ENCODE measurements around the gene NPIPB2.

Gene NPIPB2

GRCh38 chr16:11890231-11890965 lies 51.4 kb downstream of the NPIPB2 start:
- Histone ChIP-seq H3K4me1 (ENCODE audit: control extremely low read depth in 1 of 4, control insufficient read depth in 4 of 4, insufficient read depth in 4 of 4, low read length in 3 of 4) (peaks cover 0 to 13% (median 0%) of the 10 kb centered on the region in 4 experiments), H3K4me3 (ENCODE audit: control insufficient read depth in 1 of 7, extremely low read depth in 1 of 7, insufficient read depth in 4 of 7, low read depth in 2 of 7, low read length in 6 of 7) (no peak overlapping the region), H3K27ac (ENCODE audit: insufficient read depth in 1 of 2, low read depth in 1 of 2, low read length in 2 of 2, poor library complexity in 1 of 2, severe bottlenecking in 2 of 2) (peak overlapping the region in 1 of 2 experiments; percentile 12), H3K27me3 (replicated peaks in 2 of 5; ENCODE audit: control insufficient read depth in 4 of 5, insufficient read depth in 5 of 5, low read length in 4 of 5) (no peaks in the 10 kb centered on the region), H3K36me3 (ENCODE audit: control insufficient read depth in 4 of 4, insufficient read depth in 4 of 4, low read length in 3 of 4) (peaks cover 10 to 61% (median 43%) of the 10 kb centered on the region in 4 experiments), H3K9me3 (ENCODE audit: control extremely low read depth in 1 of 5, control insufficient read depth in 4 of 5, insufficient read depth in 2 of 5, low read depth in 1 of 5, low read length in 4 of 5) (no peaks in the 10 kb centered on the region)
- 100% methylated on average over 1 of the region's 5 CpGs for WGBS (ENCODE audit: insufficient coverage)
- CTCF ChIA-PET = no interaction called here
- POLR2A ChIA-PET = interaction anchor here (0.7 kb wide), 1 partner anchor 127 kb away, joined by 6 read pairs; no protein-coding TSS in a partner anchor
- DNase-seq = peak; percentile 22 to 82 (median 63)

- no peaks in the 10 kb centered on the region for H3K27me3 ChIP-seq (replicated peaks in 2 of 5; ENCODE audit: control insufficient read depth in 4 of 5, insufficient read depth in 5 of 5, low read length in 4 of 5)
- no peak overlapping the region for H3K27ac ChIP-seq (ENCODE audit: insufficient read depth in 1 of 2, low read depth in 1 of 2, low read length in 2 of 2, poor library complexity in 1 of 2, severe bottlenecking in 2 of 2)
- DNase-seq = no peak
- H3K4me1 ChIP-seq (ENCODE audit: control extremely low read depth in 1 of 4, control insufficient read depth in 4 of 4, insufficient read depth in 4 of 4, low read length in 3 of 4) = peaks cover 0 to 13% (median 0%) of the 10 kb centered on the region in 4 experiments
- CTCF ChIA-PET = no interaction called here
- H3K9me3 ChIP-seq (ENCODE audit: control extremely low read depth in 1 of 5, control insufficient read depth in 4 of 5, insufficient read depth in 2 of 5, low read depth in 1 of 5, low read length in 4 of 5) = no peaks in the 10 kb centered on the region
- POLR2A ChIA-PET = no interaction called here
- WGBS (ENCODE audit: insufficient coverage) = 92% methylated on average over 4 of the region's 6 CpGs
- no peak overlapping the region for H3K4me3 ChIP-seq (ENCODE audit: control insufficient read depth in 1 of 7, extremely low read depth in 1 of 7, insufficient read depth in 4 of 7, low read depth in 2 of 7, low read length in 6 of 7)
- peaks cover 16 to 67% (median 46%) of the 10 kb centered on the region in 4 experiments for H3K36me3 ChIP-seq (ENCODE audit: control insufficient read depth in 4 of 4, insufficient read depth in 4 of 4, low read length in 3 of 4)
Measured at GRCh38 chr16:11886881-11887280, 55.0 kb downstream of the NPIPB2 start.

- Histone ChIP-seq H3K27me3 (replicated peaks in 2 of 5; ENCODE audit: control insufficient read depth in 4 of 5, insufficient read depth in 5 of 5, low read length in 4 of 5) (no peaks in the 10 kb centered on the region), H3K36me3 (ENCODE audit: control insufficient read depth in 4 of 4, insufficient read depth in 4 of 4, low read length in 3 of 4) (peaks cover 19 to 75% (median 59%) of the 10 kb centered on the region in 4 experiments), H3K4me3 (ENCODE audit: control insufficient read depth in 1 of 7, extremely low read depth in 1 of 7, insufficient read depth in 4 of 7, low read depth in 2 of 7, low read length in 6 of 7) (no peak overlapping the region), H3K9me3 (ENCODE audit: control extremely low read depth in 1 of 5, control insufficient read depth in 4 of 5, insufficient read depth in 2 of 5, low read depth in 1 of 5, low read length in 4 of 5) (no peaks in the 10 kb centered on the region), H3K27ac (ENCODE audit: insufficient read depth in 1 of 2, low read depth in 1 of 2, low read length in 2 of 2, poor library complexity in 1 of 2, severe bottlenecking in 2 of 2) (no peak overlapping the region), H3K4me1 (ENCODE audit: control extremely low read depth in 1 of 4, control insufficient read depth in 4 of 4, insufficient read depth in 4 of 4, low read length in 3 of 4) (no peaks in the 10 kb centered on the region)
- peak in 2 of 3 donors; percentile 27 to 48 for DNase-seq
- 88% methylated on average over 1 of the region's 5 CpGs for WGBS (ENCODE audit: insufficient coverage)
- ChIA-PET POLR2A (no interaction called here), CTCF (interaction anchor here (0.9 to 1.5 kb wide), 2 partner anchors 13 to 15 kb away, joined by 4 read pairs; no protein-coding TSS in a partner anchor)
Measured at GRCh38 chr16:11884035-11884434, 57.8 kb downstream of the NPIPB2 start.

GRCh38 chr16:11880007-11880406 lies 61.8 kb downstream of the NPIPB2 start:
- DNase-seq = peak in 2 of 3 donors; percentile 23
- CTCF ChIA-PET = interaction anchor here (1.4 kb wide), 1 partner anchor 10 kb away, joined by 5 read pairs; no protein-coding TSS in a partner anchor

GRCh38 chr16:11877374-11877773 lies 64.5 kb downstream of the NPIPB2 start:
- CTCF ChIA-PET = interaction anchor here (1.5 kb wide), 1 partner anchor 11 kb away, joined by 3 read pairs; no protein-coding TSS in a partner anchor
- Histone ChIP-seq H3K36me3 (ENCODE audit: control insufficient read depth in 4 of 4, insufficient read depth in 4 of 4, low read length in 3 of 4) (peaks cover 28 to 76% (median 51%) of the 10 kb centered on the region in 4 experiments), H3K4me1 (ENCODE audit: control extremely low read depth in 1 of 4, control insufficient read depth in 4 of 4, insufficient read depth in 4 of 4, low read length in 3 of 4) (no peaks in the 10 kb centered on the region), H3K27me3 (replicated peaks in 2 of 5; ENCODE audit: control insufficient read depth in 4 of 5, insufficient read depth in 5 of 5, low read length in 4 of 5) (no peaks in the 10 kb centered on the region), H3K27ac (ENCODE audit: insufficient read depth in 1 of 2, low read depth in 1 of 2, low read length in 2 of 2, poor library complexity in 1 of 2, severe bottlenecking in 2 of 2) (no peak overlapping the region), H3K4me3 (ENCODE audit: control insufficient read depth in 1 of 7, extremely low read depth in 1 of 7, insufficient read depth in 4 of 7, low read depth in 2 of 7, low read length in 6 of 7) (no peak overlapping the region), H3K9me3 (ENCODE audit: control extremely low read depth in 1 of 5, control insufficient read depth in 4 of 5, insufficient read depth in 2 of 5, low read depth in 1 of 5, low read length in 4 of 5) (no peaks in the 10 kb centered on the region)
- WGBS (ENCODE audit: insufficient coverage) = 86% methylated on average over 4 of the region's 5 CpGs
- no peak for DNase-seq
- POLR2A ChIA-PET = no interaction called here

More at GRCh38 chr16:11880007-11880406, 61.8 kb downstream of the NPIPB2 start:
- no CpG with 5 or more reads among the region's 5 CpGs for WGBS (ENCODE audit: insufficient coverage)
- H3K4me3 ChIP-seq (ENCODE audit: control insufficient read depth in 1 of 7, extremely low read depth in 1 of 7, insufficient read depth in 4 of 7, low read depth in 2 of 7, low read length in 6 of 7) = no peak overlapping the region
- no peaks in the 10 kb centered on the region for H3K4me1 ChIP-seq (ENCODE audit: control extremely low read depth in 1 of 4, control insufficient read depth in 4 of 4, insufficient read depth in 4 of 4, low read length in 3 of 4)
- POLR2A ChIA-PET = interaction anchor here (0.6 kb wide), 1 partner anchor 27 kb away, joined by 3 read pairs; no protein-coding TSS in a partner anchor
- H3K9me3 ChIP-seq (ENCODE audit: control extremely low read depth in 1 of 5, control insufficient read depth in 4 of 5, insufficient read depth in 2 of 5, low read depth in 1 of 5, low read length in 4 of 5) = no peaks in the 10 kb centered on the region
- H3K27me3 ChIP-seq (replicated peaks in 2 of 5; ENCODE audit: control insufficient read depth in 4 of 5, insufficient read depth in 5 of 5, low read length in 4 of 5) = no peaks in the 10 kb centered on the region
- no peak overlapping the region for H3K27ac ChIP-seq (ENCODE audit: insufficient read depth in 1 of 2, low read depth in 1 of 2, low read length in 2 of 2, poor library complexity in 1 of 2, severe bottlenecking in 2 of 2)
- peaks cover 33 to 76% (median 55%) of the 10 kb centered on the region in 4 experiments for H3K36me3 ChIP-seq (ENCODE audit: control insufficient read depth in 4 of 4, insufficient read depth in 4 of 4, low read length in 3 of 4)
